CD4-positive, alpha-beta T cell treated with Interleukin-21 for 1 hour (primary cell): ENCODE measurements around the gene BEND7.
"Not testable (repeated sequence)": the region's sequence is repeated elsewhere in the genome, so short reads cannot be mapped to it uniquely, and the experiment has no call there.

Source experiments
- DNase-seq: peaks from one replicate; pipeline ENCODE4 v3.0.0-alpha.2; 2020

Gene BEND7

GRCh38 chr10:13417459-13418126 is 111.2 kb downstream of the BEND7 start:
- no peak for DNase-seq

- no peak for DNase-seq
Observed at GRCh38 chr10:13416760-13417159, 112.1 kb downstream of the BEND7 start.

- DNase-seq: no peak
Observed at GRCh38 chr10:13414855-13415254, 114.0 kb downstream of the BEND7 start.

DNA sequence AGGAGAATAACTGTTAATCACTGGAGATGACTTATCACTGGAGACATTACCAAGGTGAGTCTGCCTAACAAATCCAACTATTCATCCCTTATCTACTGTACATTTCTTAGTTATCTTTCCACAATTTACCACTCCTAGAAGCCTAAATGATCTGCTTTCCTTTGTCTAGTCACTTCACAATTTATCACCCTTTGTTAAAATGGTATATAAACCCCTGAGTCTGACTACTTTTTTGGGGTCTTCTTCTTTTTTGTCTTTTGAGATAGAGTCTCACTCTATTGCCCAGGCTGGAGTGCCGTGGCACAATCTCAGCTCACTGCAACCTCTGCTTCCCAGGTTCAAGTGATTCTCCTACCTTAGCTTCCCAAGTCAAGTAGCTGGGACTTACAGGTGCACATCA is 114.7 kb downstream of the BEND7 start:
- no peak for DNase-seq

DNA sequence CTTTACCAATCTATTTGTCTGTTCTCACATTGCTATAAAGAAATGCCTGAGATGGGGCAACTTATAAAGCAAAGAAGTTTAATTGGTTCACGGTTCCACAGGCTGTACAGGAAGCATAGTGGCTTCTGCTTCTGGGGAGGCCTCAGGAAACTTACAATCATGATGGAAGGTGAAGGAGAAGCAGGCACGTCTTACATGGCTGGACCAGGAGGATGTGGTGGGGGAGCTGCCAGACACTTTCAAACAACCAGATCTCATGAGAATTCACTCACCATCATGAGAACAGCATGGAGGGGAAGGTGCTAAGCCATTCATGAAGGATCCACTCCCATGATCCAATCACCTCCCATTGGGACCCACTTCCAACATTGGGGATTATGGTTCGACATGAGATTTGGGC is 115.9 kb downstream of the BEND7 start:
- no peak for DNase-seq

DNA sequence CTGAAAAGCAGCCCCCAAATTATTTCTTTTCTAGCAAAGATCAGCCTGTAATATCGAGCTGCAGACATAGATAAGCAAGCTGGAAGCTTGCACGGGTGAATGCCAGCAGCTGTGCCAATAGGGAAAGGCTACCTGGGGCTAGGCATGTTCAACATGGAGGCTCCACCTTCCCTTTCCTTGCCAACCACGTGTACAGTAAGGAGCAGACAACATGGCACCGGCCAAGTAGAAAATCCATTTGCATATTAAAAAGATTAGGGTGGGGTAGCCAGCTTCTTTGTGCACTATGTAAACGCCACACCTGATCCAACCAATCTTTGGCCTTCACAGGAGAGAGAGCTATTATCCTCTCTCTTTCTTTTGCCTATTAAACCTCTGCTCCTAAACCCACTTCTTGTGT is 124.0 kb downstream of the BEND7 start:
- no peak for DNase-seq

DNA sequence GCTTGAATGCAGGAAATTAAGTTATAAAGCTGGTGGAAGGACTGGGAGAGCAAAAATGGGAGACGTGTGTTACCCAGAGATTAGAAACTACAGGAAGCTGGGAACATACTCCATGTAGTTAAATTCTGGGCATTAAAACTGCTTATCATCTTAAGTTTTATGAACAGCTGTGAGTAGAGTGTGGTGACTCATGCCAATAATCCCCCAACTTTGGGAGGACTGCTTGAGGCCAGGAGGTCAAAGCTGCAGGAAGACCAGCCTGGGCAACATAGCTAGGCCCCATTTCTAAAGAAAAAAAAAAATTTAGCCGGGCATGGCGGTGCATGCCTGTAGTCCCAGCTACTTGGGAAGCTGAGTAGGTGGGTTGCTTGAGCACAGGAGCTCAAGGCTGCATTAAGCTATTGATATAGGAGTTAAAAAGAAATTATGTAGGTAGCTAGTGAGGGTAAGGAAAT is 124.5 kb downstream of the BEND7 start:
- DNase-seq: no peak

DNA sequence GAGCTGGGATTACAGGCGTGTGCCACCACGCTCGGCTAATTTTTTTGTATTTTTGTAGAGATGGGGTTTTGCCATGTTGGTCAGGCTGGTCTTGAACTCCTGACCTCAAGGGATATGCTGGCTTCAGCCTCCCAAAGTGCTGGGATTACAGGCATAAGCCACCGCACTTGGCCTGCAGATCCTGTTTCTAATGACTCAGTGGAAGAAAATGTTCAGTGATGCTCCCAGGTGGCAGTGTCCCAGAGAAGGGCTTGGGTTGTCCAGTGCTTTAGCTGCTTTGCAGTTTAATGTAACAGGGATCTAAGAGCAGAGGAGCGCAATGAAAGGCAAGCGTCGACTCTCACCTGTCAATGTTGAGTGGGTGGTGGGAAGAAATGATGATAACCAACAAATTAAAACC is 125.4 kb downstream of the BEND7 start:
- DNase-seq: not testable (repeated sequence)

DNA sequence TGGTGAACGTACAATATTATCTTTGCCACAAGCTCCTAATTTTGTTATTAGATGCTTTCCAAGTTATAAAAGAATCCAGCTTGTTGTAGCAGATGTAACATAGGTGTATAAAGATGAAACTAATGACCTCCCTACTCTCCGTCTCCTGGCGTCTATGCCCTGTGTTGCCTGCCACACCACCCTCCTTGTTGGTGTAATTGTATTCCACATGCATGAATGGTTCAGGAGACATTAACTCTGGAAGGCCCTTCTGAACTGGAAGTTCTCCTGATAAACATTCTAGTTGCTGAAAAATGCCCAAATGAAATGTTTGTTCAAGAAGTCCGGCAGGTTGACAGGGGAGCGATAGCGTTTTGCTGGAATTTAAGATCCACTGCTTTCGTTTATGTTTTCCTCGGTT is 126.8 kb downstream of the BEND7 start:
- DNase-seq: no peak

- DNase-seq: no peak
Observed at GRCh38 chr10:13401142-13401541, 127.7 kb downstream of the BEND7 start.

- no peak for DNase-seq
Observed at GRCh38 chr10:13400196-13400965, 128.4 kb downstream of the BEND7 start.

- no peak for DNase-seq
Observed at GRCh38 chr10:13399752-13400151, 129.1 kb downstream of the BEND7 start.

GRCh38 chr10:13399236-13399635 is 129.6 kb downstream of the BEND7 start:
- no peak for DNase-seq

GRCh38 chr10:13397052-13397451 is 131.8 kb downstream of the BEND7 start:
- no peak for DNase-seq

- no peak for DNase-seq
Observed at GRCh38 chr10:13396369-13396768, 132.4 kb downstream of the BEND7 start.

DNA sequence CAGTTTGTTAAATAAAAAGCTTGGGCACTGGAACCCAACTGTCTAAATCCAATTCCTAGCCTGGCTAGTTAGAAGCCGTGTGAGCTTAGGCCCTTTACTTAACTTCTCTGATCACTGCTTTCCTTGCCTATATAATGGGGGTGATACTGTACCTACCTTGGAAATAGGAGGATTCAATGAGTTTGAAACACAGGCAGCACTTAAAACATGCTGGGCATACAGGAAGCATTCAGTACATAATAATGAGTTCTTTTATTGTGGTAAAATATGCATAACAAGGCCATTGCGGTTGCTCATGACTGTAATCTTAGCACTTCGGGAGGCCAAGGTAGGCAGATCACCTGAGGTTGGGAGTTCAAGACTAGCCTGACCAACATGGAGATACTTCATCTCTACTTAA is 133.3 kb downstream of the BEND7 start:
- no peak for DNase-seq

- DNase-seq: no peak
Observed at GRCh38 chr10:13393640-13394039, 135.2 kb downstream of the BEND7 start.

DNA sequence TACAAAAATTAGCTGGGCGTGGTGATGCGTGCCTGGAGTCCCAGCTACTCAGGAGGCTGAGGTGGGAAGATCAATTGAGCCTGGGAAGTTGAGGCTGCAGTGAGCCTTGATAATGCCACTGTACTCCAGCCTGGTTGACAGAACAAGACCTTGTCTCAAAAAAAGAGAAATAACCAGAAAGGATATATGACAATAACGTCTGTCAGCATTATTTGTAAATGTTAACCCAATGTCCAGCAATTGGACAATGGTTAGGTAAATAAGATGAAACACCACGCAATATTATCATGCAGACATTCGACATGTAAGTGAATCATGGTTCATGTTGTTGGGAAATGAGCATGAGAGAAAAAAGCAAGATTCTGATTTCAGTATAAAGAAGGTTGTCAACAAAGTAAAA is 136.1 kb downstream of the BEND7 start:
- DNase-seq: no peak
